Stimulated activated naive B cell treated with anti-CD40 and anti-IgM and Interleukin-4, amounts not matched to agents 10 μg/mL and 1 μg/mL and 100 μg/mL, for 72 hours (primary cell): ENCODE data around the gene MIF.
"Not testable (repeated sequence)": the region's sequence is repeated elsewhere in the genome, so short reads cannot be mapped to it uniquely, and the experiment has no call there.

Experiments used
- ATAC-seq, 2 donors: fragments of 150-1000 bp; cut with Tn5 transposase; replicated peaks; 2 replicates each; pipeline ENCODE4 v1.10.0; 2021; ENCODE audit warnings: moderate library complexity in 1 of 2
- DNase-seq: peaks from one replicate; pipeline ENCODE4 v3.0.0; 2021
- H3K27ac Mint-ChIP-seq: one replicate; pipeline ENCODE4 v1.8.0; 2022; ENCODE audit warnings: mild to moderate bottlenecking, mixed read lengths
- H3K27me3 Mint-ChIP-seq, 2 donors: one replicate each; pipeline ENCODE4 v1.8.0; 2022; ENCODE audit warnings: mixed read lengths in 2 of 2
- H3K36me3 Mint-ChIP-seq, 2 donors: one replicate each; pipeline ENCODE4 v1.8.0; 2022; ENCODE audit warnings: mixed read lengths in 2 of 2, mild to moderate bottlenecking in 1 of 2
- H3K4me1 Mint-ChIP-seq, 2 donors: one replicate each; pipeline ENCODE4 v1.8.0; 2022; ENCODE audit warnings: mixed read lengths in 2 of 2, mild to moderate bottlenecking in 1 of 2
- H3K4me3 Mint-ChIP-seq, 2 donors: one replicate each; pipeline ENCODE4 v1.8.0; 2022; ENCODE audit warnings: mild to moderate bottlenecking in 2 of 2, mixed read lengths in 2 of 2, moderate library complexity in 1 of 2
- H3K9me3 Mint-ChIP-seq, 2 donors: one replicate each; pipeline ENCODE4 v1.8.0; 2022; ENCODE audit warnings: mixed read lengths in 2 of 2, mild to moderate bottlenecking in 1 of 2

MIF gene

GRCh38 chr22:23892130-23892529 lies 2.1 kb upstream of the MIF start:
- no peak for ATAC-seq
- no peak overlapping the region for H3K4me3 Mint-ChIP-seq

GRCh38 chr22:23892706-23893105 lies 1.5 kb upstream of the MIF start:
- no peak for DNase-seq
- Mint-ChIP-seq H3K27me3 (no peaks in the 10 kb centered on the region), H3K27ac (peak overlapping the region; percentile 72), H3K4me1 (peaks cover 18 to 30% of the 10 kb centered on the region in 2 donors), H3K4me3 (peak overlapping the region; percentile 52 to 95), H3K9me3 (no peaks in the 10 kb centered on the region), H3K36me3 (peaks cover 20 to 28% of the 10 kb centered on the region in 2 donors)
- ATAC-seq, result no peak

More at GRCh38 chr22:23892130-23892529, 2.1 kb upstream of the MIF start:
- no peaks in the 10 kb centered on the region for H3K9me3 Mint-ChIP-seq
- H3K27ac Mint-ChIP-seq, result no peak overlapping the region
- H3K27me3 Mint-ChIP-seq, result no peaks in the 10 kb centered on the region
- H3K4me1 Mint-ChIP-seq, result peaks cover 16 to 30% of the 10 kb centered on the region in 2 donors
- no peak for DNase-seq
- peaks cover 18 to 22% of the 10 kb centered on the region in 2 donors for H3K36me3 Mint-ChIP-seq

- H3K4me1 Mint-ChIP-seq, result peaks cover 21 to 30% of the 10 kb centered on the region in 2 donors
- H3K36me3 Mint-ChIP-seq, result peaks cover 20 to 31% of the 10 kb centered on the region in 2 donors
- H3K9me3 Mint-ChIP-seq, result no peaks in the 10 kb centered on the region
- H3K27ac Mint-ChIP-seq, result peak overlapping the region; percentile 100
- no peak for DNase-seq
- peak overlapping the region; percentile 95 to 99 for H3K4me3 Mint-ChIP-seq
- ATAC-seq, result peak; percentile 0 to 1
- H3K27me3 Mint-ChIP-seq, result no peaks in the 10 kb centered on the region
These were observed 850 bp upstream of the MIF start for GRCh38 chr22:23893121-23893944.

- ATAC-seq (peak; percentile 57 to 60), DNase-seq (peak; percentile 63)
- no peaks in the 10 kb centered on the region for H3K27me3 Mint-ChIP-seq
- H3K4me3 Mint-ChIP-seq, result peak overlapping the region; percentile 95 to 99
- peaks cover 29 to 46% of the 10 kb centered on the region in 2 donors for H3K36me3 Mint-ChIP-seq
- peaks cover 21 to 30% of the 10 kb centered on the region in 2 donors for H3K4me1 Mint-ChIP-seq
- H3K9me3 Mint-ChIP-seq, result peaks cover 0 to 2% of the 10 kb centered on the region in 2 donors
- H3K27ac Mint-ChIP-seq, result peak overlapping the region; percentile 100
These were observed 771 bp downstream of the MIF start for GRCh38 chr22:23894710-23895598.

- Mint-ChIP-seq H3K4me1 (peaks cover 21 to 30% of the 10 kb centered on the region in 2 donors), H3K9me3 (peaks cover 0 to 4% of the 10 kb centered on the region in 2 donors), H3K4me3 (peak overlapping the region; percentile 95 to 99), H3K36me3 (peaks cover 31 to 50% of the 10 kb centered on the region in 2 donors), H3K27ac (peak overlapping the region; percentile 100), H3K27me3 (no peaks in the 10 kb centered on the region)
- no peak for ATAC-seq
- no peak for DNase-seq
These were observed 1.5 kb downstream of the MIF start for GRCh38 chr22:23895599-23896144.

GRCh38 chr22:23896166-23896522 lies 2.0 kb downstream of the MIF start:
- Mint-ChIP-seq H3K4me1 (peaks cover 21 to 30% of the 10 kb centered on the region in 2 donors), H3K27ac (no peak overlapping the region), H3K36me3 (peaks cover 34 to 54% of the 10 kb centered on the region in 2 donors), H3K4me3 (peak overlapping the region; percentile 95 to 99), H3K9me3 (peaks cover 0 to 6% of the 10 kb centered on the region in 2 donors), H3K27me3 (no peaks in the 10 kb centered on the region)
- no peak for DNase-seq
- ATAC-seq, result no peak

- Mint-ChIP-seq H3K27ac (peak overlapping the region; percentile 31), H3K4me1 (peaks cover 21 to 30% of the 10 kb centered on the region in 2 donors), H3K36me3 (peaks cover 34 to 56% of the 10 kb centered on the region in 2 donors), H3K9me3 (peaks cover 0 to 6% of the 10 kb centered on the region in 2 donors), H3K4me3 (peak overlapping the region; percentile 55 to 95), H3K27me3 (no peaks in the 10 kb centered on the region)
- DNase-seq (no peak), ATAC-seq (no peak)
These were observed 2.5 kb downstream of the MIF start for GRCh38 chr22:23896523-23897186.

- peaks cover 0 to 6% of the 10 kb centered on the region in 2 donors for H3K9me3 Mint-ChIP-seq
- H3K27ac Mint-ChIP-seq, result peak overlapping the region; percentile 67
- ATAC-seq (no peak), DNase-seq (no peak)
- peak overlapping the region; percentile 2 to 48 for H3K4me3 Mint-ChIP-seq
- H3K4me1 Mint-ChIP-seq, result peaks cover 21 to 30% of the 10 kb centered on the region in 2 donors
- no peaks in the 10 kb centered on the region for H3K27me3 Mint-ChIP-seq
- peaks cover 36 to 56% of the 10 kb centered on the region in 2 donors for H3K36me3 Mint-ChIP-seq
These were observed 3.1 kb downstream of the MIF start for GRCh38 chr22:23897320-23897719.

GRCh38 chr22:23898006-23898974 lies 4.1 kb downstream of the MIF start:
- Mint-ChIP-seq H3K4me3 (no peak overlapping the region), H3K27me3 (no peaks in the 10 kb centered on the region), H3K27ac (no peak overlapping the region), H3K4me1 (peaks cover 17 to 30% of the 10 kb centered on the region in 2 donors), H3K9me3 (peaks cover 0 to 6% of the 10 kb centered on the region in 2 donors), H3K36me3 (peaks cover 36 to 56% of the 10 kb centered on the region in 2 donors)
- ATAC-seq (no peak), DNase-seq (no peak)

GRCh38 chr22:23899042-23899745 lies 5.0 kb downstream of the MIF start:
- DNase-seq, result no peak
- ATAC-seq, result no peak
- H3K27me3 Mint-ChIP-seq, result no peaks in the 10 kb centered on the region
- peaks cover 37 to 55% of the 10 kb centered on the region in 2 donors for H3K36me3 Mint-ChIP-seq
- H3K27ac Mint-ChIP-seq, result peak overlapping the region; percentile 31
- no peak overlapping the region for H3K4me3 Mint-ChIP-seq
- H3K9me3 Mint-ChIP-seq, result peaks cover 0 to 6% of the 10 kb centered on the region in 2 donors
- peaks cover 14 to 25% of the 10 kb centered on the region in 2 donors for H3K4me1 Mint-ChIP-seq

- DNase-seq, H3K27ac Mint-ChIP-seq, H3K4me3 Mint-ChIP-seq, H3K9me3 Mint-ChIP-seq, H3K27me3 Mint-ChIP-seq, ATAC-seq: not testable (repeated sequence)
- H3K36me3 Mint-ChIP-seq, result peaks cover 38 to 49% of the 10 kb centered on the region in 2 donors
- H3K4me1 Mint-ChIP-seq, result peaks cover 11 to 29% of the 10 kb centered on the region in 2 donors
These were observed 6.0 kb downstream of the MIF start for GRCh38 chr22:23900227-23900626.

GRCh38 chr22:23901600-23901999 lies 7.4 kb downstream of the MIF start:
- no peak overlapping the region for H3K27ac Mint-ChIP-seq
- H3K9me3 Mint-ChIP-seq, result peaks cover 0 to 6% of the 10 kb centered on the region in 2 donors
- ATAC-seq (no peak), DNase-seq (no peak)
- H3K4me3 Mint-ChIP-seq, result no peak overlapping the region
- no peaks in the 10 kb centered on the region for H3K27me3 Mint-ChIP-seq
- H3K36me3 Mint-ChIP-seq, result peaks cover 30 to 39% of the 10 kb centered on the region in 2 donors
- H3K4me1 Mint-ChIP-seq, result peaks cover 5 to 22% of the 10 kb centered on the region in 2 donors
